ENCODE data around the gene GABBR2.

The GABBR2 gene

GRCh38 chr9:98708933-98709911 is at the start of gene GABBR2:
Gene GABBR2 (minus strand): TSS chr9:98708935. CDS start chr9:98708737, 198 bp downstream.
- DNase-seq (ENCODE audit: low spot score), result peak; percentile 17

GRCh38 chr9:98755006-98755618 is 46.4 kb upstream of the GABBR2 start:
- no peak for DNase-seq (ENCODE audit: low spot score)

- no peak for DNase-seq (ENCODE audit: low spot score)
Observed at GRCh38 chr9:98751210-98751609, 42.5 kb upstream of the GABBR2 start.

GRCh38 chr9:98750364-98751060 is 41.8 kb upstream of the GABBR2 start:
- DNase-seq (ENCODE audit: low spot score), result no peak

GRCh38 chr9:98747476-98747875 is 38.7 kb upstream of the GABBR2 start:
- no peak for DNase-seq (ENCODE audit: low spot score)

GRCh38 chr9:98745470-98745869 is 36.7 kb upstream of the GABBR2 start:
- DNase-seq (ENCODE audit: low spot score), result no peak

- no peak for DNase-seq (ENCODE audit: low spot score)
Observed at GRCh38 chr9:98743818-98744611, 35.3 kb upstream of the GABBR2 start.

- no peak for DNase-seq (ENCODE audit: low spot score)
Observed at GRCh38 chr9:98743329-98743728, 34.6 kb upstream of the GABBR2 start.

GRCh38 chr9:98742325-98743280 is 33.9 kb upstream of the GABBR2 start:
- no peak for DNase-seq (ENCODE audit: low spot score)

- no peak for DNase-seq (ENCODE audit: low spot score)
Observed at GRCh38 chr9:98740226-98740881, 31.6 kb upstream of the GABBR2 start.

- no peak for DNase-seq (ENCODE audit: low spot score)
Observed at GRCh38 chr9:98738741-98739140, 30.0 kb upstream of the GABBR2 start.

GRCh38 chr9:98736226-98736625 is 27.5 kb upstream of the GABBR2 start:
- no peak for DNase-seq (ENCODE audit: low spot score)

- DNase-seq (ENCODE audit: low spot score), result no peak
Observed at GRCh38 chr9:98732801-98733200, 24.1 kb upstream of the GABBR2 start.

- DNase-seq (ENCODE audit: low spot score), result no peak
Observed at GRCh38 chr9:98732091-98732490, 23.4 kb upstream of the GABBR2 start.

GRCh38 chr9:98730871-98731270 is 22.1 kb upstream of the GABBR2 start:
- DNase-seq (ENCODE audit: low spot score), result no peak

- DNase-seq (ENCODE audit: low spot score), result no peak
Observed at GRCh38 chr9:98728500-98728899, 19.8 kb upstream of the GABBR2 start.

GRCh38 chr9:98727428-98727827 is 18.7 kb upstream of the GABBR2 start:
- DNase-seq (ENCODE audit: low spot score), result no peak

GRCh38 chr9:98726735-98727134 is 18.0 kb upstream of the GABBR2 start:
- DNase-seq (ENCODE audit: low spot score), result peak; percentile 77

- no peak for DNase-seq (ENCODE audit: low spot score)
Observed at GRCh38 chr9:98724810-98725530, 16.2 kb upstream of the GABBR2 start.

Measured in Ammon's horn (tissue), 1 donor.